HEK293 (cell line): ENCODE data around the gene KLHL14.

ENCODE experiments used
- CTCF ChIA-PET: fragments of 350-600 bp; formaldehyde crosslinking; extraction: SDS; loops from one replicate; lab custom pipeline; 2021; ENCODE audit warnings: antibody characterized with exemption; lab: Yijun Ruan, JAX
- POLR2A ChIA-PET: fragments of 300-600 bp; formaldehyde crosslinking; extraction: SDS; loops from one replicate; lab custom pipeline; 2020; ENCODE audit warnings: antibody characterized with exemption, inconsistent platforms; lab: Yijun Ruan, JAX
- H3K27ac ChIP-seq: fragments of 200-500 bp; sonication (Bioruptor generic); 2 replicates; pipeline ENCODE4 v1.5.1; 2014; ENCODE audit warnings: low read depth, low read length, control low read depth, inconsistent platforms; ENCODE audit errors: extremely low read depth
- H3K36me3 ChIP-seq, 2 experiments: fragments of 200-500 bp in 1 of 2; sonication (Bioruptor generic) in 1 of 2; 1 replicate in 1 of 2; 2 replicates in 1 of 2; pipeline ENCODE4 v1.5.1; 2014 to 2017; ENCODE audit warnings: inconsistent platforms in 2 of 2, low read length in 2 of 2; ENCODE audit not compliant: control insufficient read depth in 2 of 2, insufficient read depth in 1 of 2
- H3K4me1 ChIP-seq: fragments of 200-500 bp; sonication (Bioruptor generic); 2 replicates; pipeline ENCODE4 v1.5.1; 2014; ENCODE audit warnings: mild to moderate bottlenecking, low read length, inconsistent platforms; ENCODE audit not compliant: control insufficient read depth, insufficient read depth
- H3K4me3 ChIP-seq: 2 replicates; pipeline ENCODE4 v1.5.1; 2011; ENCODE audit warnings: low read depth, mild to moderate bottlenecking, control low read depth, low read length, moderate library complexity
- H3K9me3 ChIP-seq: fragments of 200-500 bp; sonication (Bioruptor generic); 2 replicates; pipeline ENCODE4 v1.5.1; 2014; ENCODE audit warnings: low read depth, low read length, inconsistent platforms; ENCODE audit not compliant: control insufficient read depth, insufficient read depth
- GFI1B ChIP-seq: fragments of 450-650 bp; formaldehyde crosslinking; IDR thresholded peaks from 2 replicates; pipeline ENCODE4 v1.5.1; 2016; ENCODE audit warnings: missing biosample characterization, missing genetic modification characterization
- GLIS2 ChIP-seq: fragments of 450-650 bp; formaldehyde crosslinking; IDR thresholded peaks from 2 replicates; pipeline ENCODE4 v1.5.1; 2016; ENCODE audit warnings: missing biosample characterization, missing genetic modification characterization
- ZBTB11 ChIP-seq: fragments of 450-650 bp; formaldehyde crosslinking; conservative IDR thresholded peaks from 2 replicates; pipeline ENCODE4 v1.5.1; 2016; ENCODE audit warnings: low read depth, missing biosample characterization, missing genetic modification characterization
- ZBTB21 ChIP-seq: fragments of 450-650 bp; formaldehyde crosslinking; IDR thresholded peaks from 2 replicates; pipeline ENCODE4 v1.5.1; 2017; ENCODE audit warnings: missing biosample characterization, missing genetic modification characterization
- ZBTB49 ChIP-seq: fragments of 450-650 bp; formaldehyde crosslinking; IDR thresholded peaks from 2 replicates; pipeline ENCODE4 v1.5.1; 2016; ENCODE audit warnings: missing biosample characterization, missing genetic modification characterization, low read depth
- ZFHX2 ChIP-seq: fragments of 450-650 bp; formaldehyde crosslinking; conservative IDR thresholded peaks from 2 replicates; pipeline ENCODE4 v1.5.1; 2016; ENCODE audit warnings: missing biosample characterization, missing genetic modification characterization
- ZIC2 ChIP-seq: fragments of 450-650 bp; formaldehyde crosslinking; IDR thresholded peaks from 2 replicates; pipeline ENCODE4 v1.5.1; 2016; ENCODE audit warnings: missing biosample characterization, missing genetic modification characterization
- ZNF202 ChIP-seq: fragments of 450-650 bp; formaldehyde crosslinking; IDR thresholded peaks from 2 replicates; pipeline ENCODE4 v1.5.1; 2016; ENCODE audit warnings: missing biosample characterization, missing genetic modification characterization, borderline replicate concordance
- ZNF341 ChIP-seq: fragments of 450-650 bp; formaldehyde crosslinking; IDR thresholded peaks from 2 replicates; pipeline ENCODE4; 2016; ENCODE audit warnings: low read depth, missing biosample characterization, missing genetic modification characterization
- ZNF473 ChIP-seq: fragments of 450-650 bp; formaldehyde crosslinking; IDR thresholded peaks from 2 replicates; pipeline ENCODE4 v1.5.1; 2017; ENCODE audit warnings: missing biosample characterization, missing genetic modification characterization
- ZNF514 ChIP-seq: fragments of 450-650 bp; formaldehyde crosslinking; IDR thresholded peaks from 2 replicates; pipeline ENCODE4 v1.5.1; 2016; ENCODE audit warnings: missing biosample characterization, missing genetic modification characterization
- ZNF518A ChIP-seq: fragments of 450-650 bp; formaldehyde crosslinking; conservative IDR thresholded peaks from 2 replicates; pipeline ENCODE4 v1.5.1; 2016; ENCODE audit warnings: low read depth, missing biosample characterization, missing genetic modification characterization
- ZSCAN16 ChIP-seq: fragments of 450-650 bp; formaldehyde crosslinking; IDR thresholded peaks from 2 replicates; pipeline ENCODE4 v1.5.1; 2016; ENCODE audit warnings: missing biosample characterization, missing genetic modification characterization

Gene KLHL14

GRCh38 chr18:32750328-32750727 is 22.5 kb downstream of the KLHL14 start:
- CTCF ChIA-PET: no interaction called here

GRCh38 chr18:32749809-32750208 is 23.0 kb downstream of the KLHL14 start:
- Histone ChIP-seq H3K27ac (no peak overlapping the region), H3K4me3 (no peak overlapping the region), H3K36me3 (no peaks in the 10 kb centered on the region), H3K4me1 (no peaks in the 10 kb centered on the region), H3K9me3 (no peaks in the 10 kb centered on the region)
- no peak for TF ChIP-seq ZNF518A (tag by site-specific recombination)
- no peak for TF ChIP-seq GLIS2 (tag by site-specific recombination)
- no peak for TF ChIP-seq ZBTB21 (tag by site-specific recombination)
- TF ChIP-seq ZNF473 (tag by site-specific recombination): no peak
- no peak for TF ChIP-seq ZNF341 (tag by site-specific recombination)
- TF ChIP-seq ZIC2 (tag by site-specific recombination): no peak
- no peak for TF ChIP-seq ZFHX2
- ChIA-PET CTCF (no interaction called here), POLR2A (no interaction called here)

More at GRCh38 chr18:32750328-32750727, 22.5 kb downstream of the KLHL14 start:
- POLR2A ChIA-PET: no interaction called here
- no peak overlapping the region for H3K27ac ChIP-seq
- no peaks in the 10 kb centered on the region for H3K36me3 ChIP-seq
- H3K9me3 ChIP-seq: no peaks in the 10 kb centered on the region
- TF ChIP-seq ZNF202 (tag by site-specific recombination) (no peak), ZBTB11 (no peak), ZSCAN16 (tag by site-specific recombination) (no peak), ZNF514 (tag by site-specific recombination) (no peak), ZBTB49 (no peak), GFI1B (tag by site-specific recombination) (no peak)
- no peaks in the 10 kb centered on the region for H3K4me1 ChIP-seq
- no peak overlapping the region for H3K4me3 ChIP-seq
